H1 (cell line): ENCODE measurements around the gene LRRTM4.

Experiments used
- ASH2L ChIP-seq: fragments of 200-600, 300-600 bp; sonication (generic); IDR thresholded peaks from one replicate; pipeline ENCODE4 v1.7.1; 2017; ENCODE audit warnings: low read length
- CTCF ChIP-seq, 3 experiments: IDR thresholded peaks; 1 replicate in 2 of 3; 2 replicates in 1 of 3; pipeline versions ENCODE4 v1.5.1 to v1.6.1; 2011; ENCODE audit warnings: low read length in 3 of 3, mild to moderate bottlenecking in 3 of 3, inconsistent platforms in 2 of 3, low read depth in 1 of 3, moderate library complexity in 1 of 3; ENCODE audit not compliant: insufficient read depth in 1 of 3; ENCODE audit errors: control extremely low read depth in 1 of 3
- EP300 ChIP-seq, 2 experiments: IDR thresholded peaks; 1 replicate in 1 of 2; 2 replicates in 1 of 2; pipeline ENCODE4 v1.6.1; 2011 to 2012; ENCODE audit warnings: low read depth in 2 of 2, low read length in 2 of 2, mild to moderate bottlenecking in 2 of 2, borderline replicate concordance in 1 of 2, inconsistent platforms in 1 of 2, moderate library complexity in 1 of 2
- HDAC2 ChIP-seq, 2 experiments: fragments of 300-600 bp in 1 of 2; sonication (generic) in 1 of 2; IDR thresholded peaks; 2 replicates each; pipeline ENCODE4 v1.6.1; 2011 to 2012; ENCODE audit warnings: low read depth in 2 of 2, low read length in 2 of 2, mild to moderate bottlenecking in 2 of 2, moderate library complexity in 2 of 2, borderline replicate concordance in 1 of 2, inconsistent platforms in 1 of 2
- KDM5A ChIP-seq: fragments of 200-600 bp; IDR thresholded peaks from 2 replicates; pipeline ENCODE4 v1.7.1; 2012; ENCODE audit warnings: mild to moderate bottlenecking, low read length, inconsistent platforms, mixed read lengths
- POLR2A ChIP-seq, 2 experiments: IDR thresholded peaks; 1 replicate in 1 of 2; 2 replicates in 1 of 2; pipeline ENCODE4 v1.6.1; 2011; ENCODE audit warnings: low read depth in 2 of 2, low read length in 2 of 2, mild to moderate bottlenecking in 2 of 2; ENCODE audit errors: control extremely low read depth in 1 of 2
- SP1 ChIP-seq: IDR thresholded peaks from 2 replicates; pipeline ENCODE4 v1.6.1; 2011; ENCODE audit warnings: low read depth, low read length

- TF ChIP-seq CTCF (IDR thresholded peaks at IDR 0.05; ENCODE audit: control extremely low read depth in 1 of 3, insufficient read depth in 1 of 3, low read depth in 1 of 3, low read length in 3 of 3) (no peak), ASH2L (no peak), KDM5A (no peak), EP300 (IDR thresholded peaks at IDR 0.05; ENCODE audit: borderline replicate concordance in 1 of 2, low read depth in 2 of 2, low read length in 2 of 2) (no peak), POLR2A (IDR thresholded peaks at IDR 0.05; ENCODE audit: control extremely low read depth in 1 of 2, low read depth in 2 of 2, low read length in 2 of 2) (no peak), SP1 (no peak), HDAC2 (IDR thresholded peaks at IDR 0.05; ENCODE audit: borderline replicate concordance in 1 of 2, low read depth in 2 of 2, low read length in 2 of 2) (no peak)
Measured at GRCh38 chr2:77147153-77147552, 375.0 kb downstream of the LRRTM4 start.
